ENCODE data around the gene COL19A1.

- TF ChIP-seq CTCF (IDR thresholded peaks at IDR 0.05; ENCODE audit: low read depth, low read length): no peak
- no peak for TF ChIP-seq EZH2phosphoT487 (IDR thresholded peaks at IDR 0.05; ENCODE audit: low read depth)
These were observed 88.4 kb downstream of the COL19A1 start for GRCh38 chr6:69954733-69955132.

Measured in OCI-LY3 (cell line).